Measurements from ENCODE around the gene PHB1.

DNA sequence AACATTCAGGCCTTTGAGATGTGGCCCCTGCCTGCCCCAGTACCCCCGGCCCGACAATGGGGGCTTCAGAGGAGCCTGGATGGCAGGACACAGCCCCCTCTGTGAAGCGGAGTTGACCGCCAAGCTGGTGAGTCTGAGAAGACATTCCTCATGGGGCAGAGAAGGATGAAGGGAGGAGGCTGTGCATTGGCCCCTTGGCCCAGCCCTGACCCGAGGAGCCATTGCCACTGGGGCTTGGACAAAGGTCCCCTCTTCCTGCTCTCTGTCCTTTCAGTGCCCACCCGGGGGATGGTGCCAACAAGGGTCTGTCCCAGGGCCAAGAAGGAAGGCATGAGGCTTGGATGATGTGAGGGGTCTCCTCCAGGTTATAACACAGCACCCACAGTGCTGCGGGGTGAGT lies 30.9 kb upstream of the PHB1 start:
- TF ChIP-seq, protein P1, sequence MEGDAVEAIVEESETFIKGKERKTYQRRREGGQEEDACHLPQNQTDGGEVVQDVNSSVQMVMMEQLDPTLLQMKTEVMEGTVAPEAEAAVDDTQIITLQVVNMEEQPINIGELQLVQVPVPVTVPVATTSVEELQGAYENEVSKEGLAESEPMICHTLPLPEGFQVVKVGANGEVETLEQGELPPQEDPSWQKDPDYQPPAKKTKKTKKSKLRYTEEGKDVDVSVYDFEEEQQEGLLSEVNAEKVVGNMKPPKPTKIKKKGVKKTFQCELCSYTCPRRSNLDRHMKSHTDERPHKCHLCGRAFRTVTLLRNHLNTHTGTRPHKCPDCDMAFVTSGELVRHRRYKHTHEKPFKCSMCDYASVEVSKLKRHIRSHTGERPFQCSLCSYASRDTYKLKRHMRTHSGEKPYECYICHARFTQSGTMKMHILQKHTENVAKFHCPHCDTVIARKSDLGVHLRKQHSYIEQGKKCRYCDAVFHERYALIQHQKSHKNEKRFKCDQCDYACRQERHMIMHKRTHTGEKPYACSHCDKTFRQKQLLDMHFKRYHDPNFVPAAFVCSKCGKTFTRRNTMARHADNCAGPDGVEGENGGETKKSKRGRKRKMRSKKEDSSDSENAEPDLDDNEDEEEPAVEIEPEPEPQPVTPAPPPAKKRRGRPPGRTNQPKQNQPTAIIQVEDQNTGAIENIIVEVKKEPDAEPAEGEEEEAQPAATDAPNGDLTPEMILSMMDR (IDR thresholded peaks at IDR 0.05; ENCODE audit: low read length) = no peak
- TF ChIP-seq EZH2 (IDR thresholded peaks at IDR 0.05; ENCODE audit: borderline replicate concordance, low read length) = no peak
